SK-N-MC (cell line): ENCODE measurements around the gene FGF12.

Experiments
- EZH2 ChIP-seq: fragments of 200-600 bp; sonication (generic); IDR thresholded peaks from one replicate; pipeline ENCODE4 v1.6.1; 2017; ENCODE audit warnings: antibody characterized with exemption
- POLR2AphosphoS5 ChIP-seq: IDR thresholded peaks from 2 replicates; pipeline ENCODE4 v1.6.1; 2012; ENCODE audit warnings: mild to moderate bottlenecking, low read depth, low read length, borderline replicate concordance

GRCh38 chr3:192435241-192435640 lies 292.1 kb downstream of the FGF12 start:
- TF ChIP-seq POLR2AphosphoS5: no peak
- no peak for TF ChIP-seq EZH2
